GM12892 (cell line): ENCODE data around the gene BMERB1.

Experiments used
- DNase-seq: peaks from one replicate; pipeline ENCODE4 v3.0.0; 2011; ENCODE audit not compliant: insufficient read length
- FAIRE-seq: peaks from 2 replicates; lab custom pipeline; 2011; peaks lifted over from hg19 to GRCh38; lab: Jason Lieb, UNC
- POLR2A ChIP-seq: IDR thresholded peaks from 2 replicates; pipeline ENCODE4 v1.6.1; 2011; ENCODE audit warnings: low read depth, low read length, control low read depth
- POLR2AphosphoS5 ChIP-seq: IDR thresholded peaks from 2 replicates; pipeline ENCODE4 v1.6.1; 2011; ENCODE audit warnings: low read depth, low read length, control low read depth
- TAF1 ChIP-seq: IDR thresholded peaks from 2 replicates; pipeline ENCODE4 v1.6.1; 2011; ENCODE audit warnings: low read depth, mild to moderate bottlenecking, control low read depth, low read length, borderline replicate concordance

BMERB1 gene

DNA sequence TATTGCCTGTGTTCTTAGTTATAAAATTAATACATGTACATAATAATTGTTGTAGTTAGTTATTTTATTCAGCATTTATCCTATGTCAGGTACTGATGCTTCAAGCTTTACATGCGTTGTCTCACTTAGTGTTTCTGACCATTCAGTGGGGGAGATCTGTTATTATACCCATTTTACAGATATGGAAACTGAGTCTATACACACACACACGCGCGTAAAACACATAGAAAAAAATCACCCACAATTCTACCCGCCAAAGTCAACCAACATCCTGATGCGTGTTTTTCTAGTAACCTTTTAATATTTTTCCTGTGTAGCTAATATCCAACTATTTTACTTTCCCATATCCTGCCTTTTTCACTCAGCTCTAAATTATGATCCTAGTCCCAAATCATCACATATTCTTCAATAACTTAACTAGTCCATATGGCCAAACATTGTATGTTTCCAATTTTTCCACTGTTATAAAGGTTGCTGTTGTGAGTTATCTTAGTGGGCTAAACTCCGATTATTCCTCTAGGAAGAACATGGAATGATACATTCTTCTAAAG, 48.4 kb downstream of the BMERB1 start:
- TF ChIP-seq TAF1 (no peak), POLR2A (no peak), POLR2AphosphoS5 (no peak)
- FAIRE-seq = no peak
- DNase-seq = no peak

GRCh38 chr16:15483857-15484256, 49.5 kb downstream of the BMERB1 start:
- TF ChIP-seq POLR2AphosphoS5 = no peak
- no peak for TF ChIP-seq POLR2A
- no peak for TF ChIP-seq TAF1
- FAIRE-seq = no peak
- DNase-seq = no peak

- TF ChIP-seq TAF1 (no peak), POLR2AphosphoS5 (no peak), POLR2A (no peak)
- no peak for DNase-seq
- no peak for FAIRE-seq
Measured at GRCh38 chr16:15484662-15485061, 50.3 kb downstream of the BMERB1 start.

- TF ChIP-seq TAF1 = no peak
- TF ChIP-seq POLR2AphosphoS5 = no peak
- TF ChIP-seq POLR2A = no peak
- DNase-seq (no peak), FAIRE-seq (no peak)
Measured at GRCh38 chr16:15485175-15485574, 50.8 kb downstream of the BMERB1 start.

GRCh38 chr16:15486661-15487060, 52.3 kb downstream of the BMERB1 start:
- TF ChIP-seq TAF1 = no peak
- TF ChIP-seq POLR2AphosphoS5 = no peak
- no peak for TF ChIP-seq POLR2A
- FAIRE-seq (no peak), DNase-seq (no peak)

DNA sequence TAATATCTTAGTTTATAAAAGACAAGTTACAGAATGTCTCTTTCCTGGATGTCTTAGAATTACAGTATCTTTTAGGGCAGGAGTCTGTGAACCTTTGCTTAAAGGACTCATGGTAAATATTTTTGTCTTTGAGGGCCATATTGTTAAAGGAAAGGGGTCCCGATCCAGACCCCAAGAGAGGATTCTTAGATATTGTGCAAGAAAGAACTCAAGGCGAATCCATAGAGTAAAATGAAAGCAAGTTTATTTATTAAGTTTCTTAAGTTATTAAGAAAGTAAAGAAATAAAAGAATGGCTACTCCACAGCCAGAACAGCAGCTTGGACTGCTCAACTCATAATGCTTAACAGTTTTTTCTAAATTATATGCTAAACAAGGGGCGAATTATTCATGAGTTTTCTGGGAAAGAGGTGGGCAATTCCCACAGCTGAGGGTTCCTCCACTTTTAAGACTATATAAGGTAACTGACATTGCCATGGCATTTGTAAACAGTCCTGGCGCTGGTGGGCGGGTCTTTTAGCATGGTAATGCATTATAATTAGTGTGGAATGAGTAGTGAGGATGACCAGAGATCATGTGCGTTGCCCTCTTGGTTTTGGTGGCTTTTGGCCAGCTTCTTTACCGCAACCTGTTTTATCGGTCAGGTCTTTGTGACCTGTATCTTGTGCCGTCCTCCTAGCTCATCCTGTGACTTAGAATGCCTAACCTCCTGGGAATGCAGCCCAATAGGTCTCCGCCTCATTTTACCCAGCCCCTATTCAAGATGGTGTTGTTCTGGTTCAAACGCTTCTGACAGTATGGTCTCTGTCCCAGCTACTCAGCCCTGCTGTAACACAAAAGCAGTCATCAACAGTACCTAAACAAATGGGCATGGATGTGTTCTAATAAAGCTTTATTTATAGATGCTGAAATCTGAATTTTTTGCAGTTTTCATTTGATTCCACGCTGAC, 53.2 kb downstream of the BMERB1 start:
- DNase-seq (no peak), FAIRE-seq (no peak)
- TF ChIP-seq POLR2AphosphoS5 (no peak), POLR2A (no peak), TAF1 (no peak)

DNA sequence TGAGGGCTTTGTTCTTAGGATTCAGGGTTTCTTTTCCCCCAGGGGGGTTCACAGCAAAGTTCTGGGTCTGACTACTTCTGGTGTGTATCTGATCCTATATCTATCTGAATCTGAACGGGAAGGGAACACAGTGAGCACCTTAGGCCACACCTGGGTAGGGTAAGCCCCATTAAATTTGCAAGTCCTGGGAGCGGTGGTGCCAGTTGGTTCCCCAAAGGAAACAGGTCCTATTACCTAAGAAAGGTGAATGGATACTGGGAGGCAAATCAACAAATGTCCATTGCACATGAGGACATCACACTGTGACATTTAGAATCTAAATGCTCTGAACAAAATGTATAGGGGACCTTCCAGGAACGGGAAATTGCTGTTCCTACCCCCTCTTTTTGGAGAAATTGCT, 54.6 kb downstream of the BMERB1 start:
- TF ChIP-seq TAF1 = no peak
- no peak for TF ChIP-seq POLR2A
- TF ChIP-seq POLR2AphosphoS5 = no peak
- no peak for DNase-seq
- FAIRE-seq = no peak

DNA sequence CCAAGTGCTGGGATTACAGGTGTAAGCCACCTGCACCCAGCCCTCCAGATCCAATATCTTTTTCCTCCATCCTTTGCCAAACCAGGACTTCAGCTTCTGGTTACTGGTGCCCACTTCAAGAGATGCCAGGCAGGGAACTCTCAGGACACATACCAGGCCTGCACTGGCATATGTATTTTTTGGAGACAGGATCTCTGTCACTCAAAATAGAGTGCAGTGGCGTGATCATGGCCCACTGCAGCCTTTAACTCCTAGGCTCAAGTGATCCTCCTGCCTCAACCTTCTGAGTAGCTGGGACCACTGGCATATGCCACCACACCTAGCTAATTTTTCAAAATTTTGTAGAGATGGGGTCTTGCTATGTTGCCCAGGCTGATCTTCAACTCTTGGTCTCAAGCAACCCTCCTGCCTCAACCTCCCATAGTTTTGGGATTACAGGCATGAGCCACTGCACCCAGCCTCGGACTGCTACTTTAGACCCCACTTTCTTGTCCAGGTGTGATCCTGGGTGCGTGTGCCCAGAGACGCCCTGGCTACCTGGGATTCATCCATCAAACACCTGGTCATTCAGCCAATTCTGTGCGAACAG, 55.8 kb downstream of the BMERB1 start:
- no peak for DNase-seq
- TF ChIP-seq POLR2AphosphoS5 (no peak), POLR2A (no peak), TAF1 (no peak)
- no peak for FAIRE-seq

- DNase-seq (no peak), FAIRE-seq (no peak)
- no peak for TF ChIP-seq POLR2A
- TF ChIP-seq POLR2AphosphoS5 = no peak
- TF ChIP-seq TAF1 = no peak
Measured at GRCh38 chr16:15491411-15491810, 57.0 kb downstream of the BMERB1 start.

GRCh38 chr16:15492091-15492740, 57.8 kb downstream of the BMERB1 start:
- TF ChIP-seq POLR2A (no peak), TAF1 (no peak), POLR2AphosphoS5 (no peak)
- FAIRE-seq (no peak), DNase-seq (no peak)

DNA sequence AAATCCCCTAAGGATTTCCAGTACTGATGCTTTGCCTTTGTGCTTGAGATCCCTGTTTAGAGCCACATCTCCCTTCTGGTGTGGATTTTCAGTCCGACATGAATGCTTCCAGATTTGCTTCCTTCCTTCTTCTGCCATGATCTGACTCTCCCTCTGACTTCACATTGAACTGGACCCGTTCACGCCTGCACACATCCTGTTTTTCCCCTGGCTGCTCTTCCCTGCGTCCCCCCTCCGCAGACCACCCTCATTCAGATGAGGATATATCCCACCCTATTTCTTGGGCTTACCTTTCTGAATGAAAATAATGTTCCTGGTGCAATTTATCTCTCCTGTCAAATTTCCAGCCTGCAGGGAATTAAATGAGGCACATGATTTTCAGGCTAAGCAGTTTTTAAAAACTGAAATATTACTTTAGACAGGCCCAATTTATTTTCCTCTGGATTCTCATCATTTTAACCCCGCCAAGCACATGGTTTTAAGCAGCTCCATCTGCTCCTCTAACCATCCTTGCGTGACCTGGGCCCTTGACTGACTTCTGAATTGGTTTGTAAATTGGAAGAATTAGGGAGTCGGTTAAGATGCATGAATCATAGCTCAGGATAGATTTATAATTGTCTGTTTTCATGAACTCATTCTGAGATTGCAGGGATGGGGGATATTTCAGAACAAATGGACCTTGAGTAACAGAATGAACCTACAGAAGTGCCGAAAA, 59.2 kb downstream of the BMERB1 start:
- DNase-seq (no peak), FAIRE-seq (no peak)

More for the DNA sequence above, 59.2 kb downstream of the BMERB1 start:
- TF ChIP-seq TAF1 (no peak), POLR2A (no peak), POLR2AphosphoS5 (no peak)
